Heart left ventricle (tissue), 13 donors: ENCODE results near the gene CYP3A4.

Source experiments
- CTCF ChIP-seq, 12 donors: fragments of 200-600 bp; sonication (generic) in 4 of 12; IDR thresholded peaks; one replicate each; pipeline versions ENCODE4 v1.5.0 to v1.8.0; 2018 to 2022; ENCODE audit warnings: antibody characterized with exemption in 12 of 12, mild to moderate bottlenecking in 5 of 12
- POLR2A ChIP-seq, 2 donors: fragments of 450-650 bp; IDR thresholded peaks; one replicate each; pipeline ENCODE4 v1.6.1; 2017; ENCODE audit warnings: antibody characterized with exemption in 2 of 2, mild to moderate bottlenecking in 2 of 2, moderate library complexity in 2 of 2
- donor health status: ischemic (EF 13 %, LVEDD 7.1; RV severe dilation, severe dysfunction).
- donor health status: DM: no; HTN: yes; CAD: no.
- donor health status: DM: no; HTN: no; CAD: no.
- donor health status: ischemic (EF 25% LVEDD 6.9; RV normal size, moderate dysfunction).
- donor health status: ischemic (EF 25% LVEDD 5.7; RV mildly dilated, moderate dysfunction).
- donor health status: ischemic (EF 35%, LVEDD 5.7; RV mildly dilated, moderate dysfunction).
- donor health status: nonischemic (EF 11% LVEDD 7.7; RV severe dilation, severe dysfunction).
- donor health status: DM: yes; HTN: yes; CAD: no.
- donor health status: PGD.
- donor health status: ischemic (EF 29% LVEDD 5.4; RV normal size, mild dysfunction).
- donor health status: nonischemic (EF 23%, LVEDD 6.1; RV moderate dilation, normal function).

DNA sequence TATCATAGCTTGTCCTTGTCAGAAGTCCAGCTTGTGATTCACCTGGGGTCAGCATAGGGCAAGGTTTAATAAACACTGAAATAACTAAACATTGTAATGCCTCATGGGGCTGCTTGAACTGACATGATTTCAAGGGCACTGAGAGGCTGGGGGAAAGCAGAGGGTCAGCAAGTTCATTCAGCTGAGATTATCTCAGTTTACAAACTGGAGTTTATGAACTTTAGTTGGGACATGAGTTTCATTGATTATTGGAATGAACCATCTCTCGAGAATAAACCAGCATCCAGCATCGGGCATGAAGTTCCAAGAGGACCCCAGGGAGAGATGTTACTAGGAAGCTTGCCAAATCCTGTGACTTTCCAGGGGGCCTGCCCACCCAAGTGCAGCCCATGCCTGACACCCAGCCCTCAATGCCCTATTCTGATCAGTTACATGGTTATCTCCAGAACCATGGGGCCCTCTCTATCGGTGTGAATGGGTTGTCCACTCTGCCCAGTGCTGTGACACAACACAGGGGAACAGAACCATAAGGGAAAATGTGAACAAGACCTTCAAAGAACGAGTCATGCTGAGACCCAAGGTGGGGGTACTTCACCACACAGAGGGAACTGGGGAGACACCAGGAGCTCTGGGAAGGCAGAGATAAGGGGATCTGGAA lies 41.1 kb downstream of the CYP3A4 start:
- TF ChIP-seq POLR2A (IDR thresholded peaks at IDR 0.05) (no peak), CTCF (IDR thresholded peaks at IDR 0.05) (no peak)
